ENCODE results near the gene GRIK4.
"Not testable (repeated sequence)": the region's sequence is repeated elsewhere in the genome, so short reads cannot be mapped to it uniquely, and the experiment has no call there.

GRIK4 gene

GRCh38 chr11:120738516-120739046 is 227.0 kb downstream of the GRIK4 start:
- DNase-seq (ENCODE audit: low read depth in 3 of 3, low spot score in 1 of 3), result no peak

DNA sequence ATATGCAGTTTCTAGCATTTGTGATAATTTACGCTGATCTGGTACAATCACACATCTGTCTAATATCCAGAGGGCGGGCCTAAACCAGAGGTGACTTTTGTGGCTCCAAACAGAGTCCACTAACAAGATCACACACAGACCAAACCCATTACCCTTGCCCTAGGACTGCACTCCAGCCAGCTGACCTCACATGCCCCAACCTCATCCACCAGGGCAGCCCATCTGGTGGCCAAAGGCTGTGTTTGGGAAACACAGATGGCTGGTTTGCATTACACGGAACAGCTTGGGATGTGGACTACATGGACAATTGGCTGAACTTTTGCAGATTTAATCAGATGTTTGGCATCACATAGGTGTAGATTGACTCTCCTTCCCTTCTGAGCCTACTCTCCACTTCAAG is 228.2 kb downstream of the GRIK4 start:
- DNase-seq (ENCODE audit: low read depth in 3 of 3, low spot score in 1 of 3), result no peak

GRCh38 chr11:120740380-120740779 is 228.8 kb downstream of the GRIK4 start:
- DNase-seq (ENCODE audit: low read depth in 3 of 3, low spot score in 1 of 3), result no peak

GRCh38 chr11:120744016-120744994 is 232.8 kb downstream of the GRIK4 start:
- no peak for DNase-seq (ENCODE audit: low read depth in 3 of 3, low spot score in 1 of 3)

DNA sequence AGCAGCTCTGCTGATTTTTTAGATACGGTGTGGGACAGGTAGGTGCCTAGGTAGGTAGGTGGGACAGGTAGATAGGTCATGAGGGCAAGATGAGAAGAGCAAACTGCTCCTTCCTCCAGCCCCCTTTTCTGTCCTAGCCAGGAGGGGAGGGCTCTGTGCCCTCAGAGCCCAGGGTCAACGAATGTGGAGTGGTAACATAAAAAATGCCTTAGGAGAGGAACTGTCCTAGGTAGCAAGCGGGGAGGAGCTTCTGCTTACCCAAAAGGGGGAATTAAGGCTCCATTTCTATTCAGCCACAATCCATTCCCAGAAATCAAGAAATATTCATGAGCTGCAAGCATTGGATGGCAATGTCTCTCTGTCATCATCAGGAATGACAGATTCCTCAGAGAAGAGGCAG is 234.8 kb downstream of the GRIK4 start:
- DNase-seq (ENCODE audit: low read depth in 3 of 3, low spot score in 1 of 3), result no peak

DNA sequence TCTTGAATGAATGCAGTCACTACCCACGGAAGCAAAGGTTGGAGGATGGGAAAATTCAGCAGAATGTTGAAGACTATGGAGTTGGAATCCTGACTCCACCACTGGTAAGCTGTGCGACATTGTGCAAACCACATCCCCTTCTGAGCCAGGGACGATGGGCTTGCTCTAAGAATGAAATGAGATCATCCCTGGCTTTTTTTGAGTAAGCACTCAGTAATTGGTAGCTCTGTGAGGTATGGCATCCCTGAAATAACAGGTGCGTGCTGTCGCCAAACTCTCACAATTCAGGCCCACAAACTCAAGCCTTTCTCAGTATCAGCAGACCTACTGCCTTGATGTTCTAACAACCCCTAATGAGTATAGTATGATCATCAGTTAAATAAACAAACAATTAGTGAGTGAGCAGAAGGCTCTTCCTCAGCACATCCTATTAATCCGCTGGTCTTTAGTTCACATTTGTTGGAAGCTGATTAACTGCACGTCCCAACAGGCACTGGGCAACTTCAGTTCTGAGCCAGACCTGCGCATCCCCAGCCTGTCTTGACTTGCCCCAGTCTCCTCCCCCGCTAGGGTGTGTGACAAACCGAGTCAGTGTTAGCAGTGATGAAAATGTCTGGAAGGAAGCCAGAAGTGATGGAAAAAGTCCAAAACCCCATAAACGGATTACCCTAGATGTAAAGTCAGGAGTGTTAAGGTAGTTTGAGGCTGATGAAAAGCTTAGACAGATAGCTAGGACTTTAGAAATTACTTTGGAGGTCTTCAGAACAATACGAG is 235.5 kb downstream of the GRIK4 start:
- DNase-seq (ENCODE audit: low read depth in 3 of 3, low spot score in 1 of 3), result no peak

DNA sequence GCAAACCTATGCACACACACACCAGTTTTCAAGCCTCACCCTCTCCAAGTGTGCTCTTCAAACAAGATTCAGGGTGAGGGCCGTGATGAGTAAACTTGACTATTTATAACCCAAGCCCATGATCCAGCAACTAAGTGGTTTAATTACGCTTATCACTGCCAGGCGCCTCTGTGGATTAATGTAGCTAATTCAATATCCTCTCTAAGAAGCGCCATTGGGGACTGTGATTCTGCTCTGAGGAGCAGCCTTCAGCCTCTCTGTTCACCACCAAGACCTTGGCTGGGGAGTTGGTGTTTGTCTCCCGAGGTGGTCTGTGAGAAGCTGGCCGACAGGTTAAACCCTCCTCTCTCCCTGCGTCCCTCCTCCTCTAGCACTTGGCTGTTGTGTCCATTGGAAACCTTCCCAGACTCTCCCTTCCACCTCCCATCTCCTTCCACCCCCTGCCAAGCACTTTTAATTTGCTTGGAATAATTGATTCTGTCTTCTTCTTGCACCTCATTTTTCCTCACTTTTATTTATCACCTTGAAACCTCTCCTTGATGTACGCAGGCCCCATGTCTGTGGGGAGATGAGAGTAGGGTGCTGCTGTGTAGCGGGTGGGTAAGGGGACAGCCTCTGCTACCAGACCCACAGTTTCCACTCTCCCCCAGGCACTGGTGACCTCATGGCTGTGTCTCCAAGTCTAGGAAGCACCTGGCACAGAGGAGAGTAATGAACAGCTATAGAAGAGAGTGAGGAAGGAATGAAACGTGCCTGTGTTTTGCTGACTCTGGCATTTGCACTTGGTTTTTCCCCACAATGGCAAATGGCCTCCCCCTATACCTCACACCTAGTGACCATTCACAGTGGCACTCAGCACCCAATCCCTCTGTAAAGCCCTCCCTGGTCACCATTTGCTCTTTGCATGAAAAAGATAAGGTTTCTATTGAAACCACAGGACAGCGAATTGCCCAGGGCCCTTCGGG is 236.6 kb downstream of the GRIK4 start:
- DNase-seq (ENCODE audit: low read depth in 3 of 3, low spot score in 1 of 3), result no peak

DNA sequence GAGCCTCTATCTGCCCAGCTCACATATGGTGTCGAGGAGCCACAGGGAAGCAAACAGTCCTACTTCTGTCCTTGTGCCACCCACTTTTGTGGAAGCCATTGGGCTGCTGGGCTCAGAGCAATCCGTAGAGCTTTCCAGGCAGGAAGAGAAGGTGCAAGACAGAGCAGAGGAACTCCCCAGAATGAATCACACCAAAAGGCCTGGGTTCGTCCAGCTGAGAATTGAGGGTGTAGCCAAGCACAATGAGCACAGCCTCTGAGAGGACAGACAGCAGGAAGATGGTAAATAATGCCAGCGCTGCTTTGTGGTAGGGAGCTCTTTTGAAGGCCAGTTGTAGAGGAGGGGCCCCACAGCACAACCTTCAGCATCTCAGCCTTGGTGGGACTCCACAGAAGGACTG is 237.8 kb downstream of the GRIK4 start:
- DNase-seq (ENCODE audit: low read depth in 3 of 3, low spot score in 1 of 3), result no peak

GRCh38 chr11:120750647-120751549 is 239.3 kb downstream of the GRIK4 start:
- DNase-seq (ENCODE audit: low read depth in 3 of 3, low spot score in 1 of 3), result no peak

- DNase-seq (ENCODE audit: low read depth in 3 of 3, low spot score in 1 of 3), result no peak
Observed at GRCh38 chr11:120751550-120751949, 240.0 kb downstream of the GRIK4 start.

- DNase-seq (ENCODE audit: low read depth in 3 of 3, low spot score in 1 of 3), result no peak
Observed at GRCh38 chr11:120752668-120753067, 241.1 kb downstream of the GRIK4 start.

- DNase-seq (ENCODE audit: low read depth in 3 of 3, low spot score in 1 of 3), result no peak
Observed at GRCh38 chr11:120756931-120757330, 245.4 kb downstream of the GRIK4 start.

GRCh38 chr11:120759046-120759445 is 247.5 kb downstream of the GRIK4 start:
- DNase-seq (ENCODE audit: low read depth in 3 of 3, low spot score in 1 of 3), result no peak

GRCh38 chr11:120765710-120766109 is 254.2 kb downstream of the GRIK4 start:
- DNase-seq (ENCODE audit: low read depth in 3 of 3, low spot score in 1 of 3), result not testable (repeated sequence)

GRCh38 chr11:120766318-120766717 is 254.8 kb downstream of the GRIK4 start:
- DNase-seq (ENCODE audit: low read depth in 3 of 3, low spot score in 1 of 3), result no peak

GRCh38 chr11:120768949-120769348 is 257.4 kb downstream of the GRIK4 start:
- no peak for DNase-seq (ENCODE audit: low read depth in 3 of 3, low spot score in 1 of 3)

DNA sequence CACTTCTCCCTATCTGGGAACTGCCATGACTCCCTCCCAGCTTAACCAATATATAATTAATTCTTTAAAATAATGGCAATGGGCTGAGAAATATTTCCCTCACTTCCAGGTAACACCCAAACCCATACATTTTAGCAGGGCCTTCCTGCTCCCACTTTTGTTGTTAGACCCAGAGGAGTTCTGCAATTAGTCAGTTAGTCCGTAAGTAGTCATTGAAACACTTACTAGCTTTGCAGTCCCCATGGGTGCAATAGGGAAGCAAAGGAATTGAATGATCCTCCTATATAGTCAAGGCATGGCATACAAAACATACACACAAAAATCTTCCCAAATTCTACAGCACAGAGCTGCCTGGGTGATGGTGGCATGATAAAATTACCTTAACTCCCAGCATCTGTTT is 258.4 kb downstream of the GRIK4 start:
- no peak for DNase-seq (ENCODE audit: low read depth in 3 of 3, low spot score in 1 of 3)

DNA sequence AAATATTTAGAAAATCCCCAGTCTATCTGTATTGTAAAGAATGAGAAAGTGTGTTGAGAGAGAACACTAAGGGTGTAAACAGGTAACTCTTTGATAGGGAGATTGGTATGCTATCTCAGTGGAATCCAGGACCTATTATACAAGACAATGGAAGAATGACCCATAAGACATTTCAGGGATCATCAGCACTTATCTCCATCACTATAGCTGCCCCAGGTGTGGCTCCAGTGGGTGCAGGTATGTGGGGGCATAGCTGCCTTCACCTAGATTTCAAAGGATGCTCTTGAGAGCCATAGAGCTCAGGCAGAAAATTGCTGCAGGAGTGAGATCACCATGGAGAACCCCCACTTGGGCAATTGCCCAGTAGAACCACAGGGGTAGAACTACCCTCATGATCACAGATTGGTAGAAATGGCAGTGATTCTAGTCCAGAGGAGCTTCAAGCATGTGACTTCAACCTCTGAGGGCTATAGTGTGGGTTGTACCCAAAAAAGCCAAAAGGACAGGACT is 260.1 kb downstream of the GRIK4 start:
- no peak for DNase-seq (ENCODE audit: low read depth in 3 of 3, low spot score in 1 of 3)

DNA sequence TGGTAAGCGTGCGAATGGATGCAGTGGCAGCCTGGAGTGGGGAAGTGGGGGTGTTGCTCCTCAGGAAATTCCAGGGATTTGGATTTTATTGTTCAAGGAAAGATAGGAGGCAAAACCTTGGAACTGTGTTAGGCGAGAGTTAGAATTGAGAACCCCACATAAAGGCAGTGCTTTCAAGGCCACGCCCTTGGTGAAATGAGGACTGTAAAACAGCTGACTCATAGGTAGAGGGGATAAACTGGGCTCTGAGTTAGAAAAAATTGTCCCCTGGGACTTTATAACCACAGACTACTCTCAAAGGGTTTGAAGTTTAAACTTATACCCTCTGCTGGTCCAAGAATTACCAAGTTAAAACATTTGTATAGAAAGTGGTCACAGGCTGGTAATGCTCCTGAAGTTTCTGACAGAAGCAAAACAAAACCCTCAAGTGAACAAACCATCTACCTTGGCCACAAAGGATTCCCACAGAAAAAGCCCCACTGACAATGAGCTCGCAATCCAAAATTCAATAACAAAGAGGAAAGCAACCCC is 262.0 kb downstream of the GRIK4 start:
- DNase-seq (ENCODE audit: low read depth in 3 of 3, low spot score in 1 of 3), result no peak

Measured in stimulated activated CD4-positive, alpha-beta T cell treated with anti-CD3 and anti-CD28 coated beads, TNF-alpha, amount 100 ng/mL, for 1 hour (primary cell).